Fibroblast of skin of abdomen (primary cell): Measurements from ENCODE around the gene ZNF804B.

Experiments used
- DNase-seq: peaks from one replicate; pipeline ENCODE4 v3.0.0-alpha.2; 2013

Gene ZNF804B

DNA sequence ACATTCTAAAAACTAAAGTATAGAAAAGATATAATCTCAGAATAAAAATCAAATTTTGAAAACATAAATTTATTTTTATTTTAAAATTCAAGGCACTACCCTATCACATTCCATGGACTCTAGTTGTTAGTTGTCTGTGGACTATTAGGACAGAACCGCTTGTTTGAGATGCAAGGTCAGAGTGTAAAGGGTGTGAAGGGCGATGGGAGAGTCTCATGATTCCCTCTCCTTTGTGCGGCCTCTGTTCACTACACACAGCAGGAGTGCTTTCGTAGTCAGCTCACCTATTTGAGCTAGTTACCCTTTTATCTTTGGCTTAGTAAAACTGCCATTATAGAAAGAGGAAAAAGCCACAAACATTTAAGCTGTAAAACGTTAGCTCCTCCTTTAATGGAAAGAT lies 225.8 kb downstream of the ZNF804B start:
- DNase-seq = no peak

DNA sequence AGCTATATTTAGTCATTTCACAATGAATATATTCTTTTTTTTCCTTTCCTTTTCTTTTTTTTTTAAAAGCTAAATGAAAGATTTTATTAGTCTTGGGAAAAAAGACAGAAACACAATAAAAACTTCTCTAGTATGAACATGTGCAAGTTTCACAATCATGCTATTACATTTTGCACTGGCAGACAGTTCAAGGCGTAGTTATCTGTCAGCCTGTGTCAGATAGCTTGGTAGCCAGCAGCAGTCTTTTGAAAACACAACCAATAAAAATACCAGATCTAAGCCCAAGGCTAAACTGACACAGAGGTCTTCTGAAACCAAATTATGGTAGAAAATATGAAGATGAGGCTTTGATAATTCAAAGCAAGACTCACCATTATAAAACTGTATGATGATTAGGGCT lies 241.8 kb downstream of the ZNF804B start:
- no peak for DNase-seq

DNA sequence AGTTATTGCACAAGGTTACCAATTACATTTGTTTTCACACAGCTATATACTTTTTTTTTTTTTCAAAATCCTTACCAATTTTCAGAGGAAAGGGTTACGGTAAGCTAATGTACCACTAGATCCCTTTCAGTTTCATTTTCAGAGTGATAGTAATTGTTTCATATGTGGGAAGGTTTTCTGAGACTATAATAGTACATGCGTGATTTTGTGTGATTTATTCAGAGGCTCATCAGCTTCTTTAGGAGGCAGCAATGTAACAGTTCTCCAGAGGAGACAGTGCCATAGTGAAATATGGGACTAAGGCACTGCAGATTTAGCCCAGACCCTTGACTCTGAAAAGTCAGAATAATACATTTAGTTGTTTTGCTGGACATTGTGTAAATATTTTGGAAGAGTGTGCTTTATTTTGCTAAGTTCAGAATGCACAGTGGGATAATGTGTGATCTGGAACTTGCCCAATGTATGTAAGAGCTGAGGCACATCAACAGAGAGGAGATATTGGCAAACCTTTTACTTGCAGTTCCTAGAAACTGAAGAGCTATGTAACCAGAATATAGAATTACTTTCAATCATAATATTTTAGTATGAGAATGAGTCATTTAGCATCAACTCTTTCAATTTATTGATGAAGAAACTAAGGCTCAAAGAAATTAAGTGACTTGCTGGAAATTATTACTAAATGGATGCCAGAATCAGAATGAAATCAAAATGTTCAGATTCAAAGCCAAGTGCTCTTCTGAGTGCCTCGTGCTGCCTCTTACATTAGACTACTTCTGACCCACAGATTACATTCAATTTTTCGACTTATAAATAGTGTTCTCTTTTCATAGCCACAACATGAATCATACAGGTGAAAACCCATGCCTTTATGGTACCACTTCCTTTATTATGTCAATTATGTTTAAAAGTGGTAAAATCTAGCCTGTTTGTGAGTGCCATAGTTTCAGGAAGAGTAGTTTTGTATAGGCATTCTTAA lies 243.8 kb downstream of the ZNF804B start:
- DNase-seq = no peak

DNA sequence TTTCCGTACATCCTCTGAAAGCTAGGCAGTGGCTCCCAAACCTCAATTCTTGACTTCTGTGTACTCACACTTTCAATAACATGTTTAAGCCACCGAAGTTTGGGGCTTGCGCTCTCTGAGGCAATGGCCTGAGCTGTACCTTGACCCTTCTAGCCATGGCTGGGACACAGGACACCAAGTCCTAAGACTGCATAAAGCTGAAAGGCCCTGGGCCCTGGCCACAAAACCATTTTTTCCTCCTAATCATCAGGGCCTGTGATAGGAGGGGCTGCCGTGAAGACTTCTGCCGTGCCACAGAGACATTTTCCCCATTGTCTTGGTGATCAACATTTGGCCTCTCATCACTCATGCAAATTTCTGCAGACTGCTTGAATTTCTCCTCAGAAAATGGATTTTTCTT lies 252.5 kb downstream of the ZNF804B start:
- DNase-seq = no peak

GRCh38 chr7:89017695-89018094 lies 258.2 kb downstream of the ZNF804B start:
- no peak for DNase-seq

GRCh38 chr7:89021741-89022140 lies 262.2 kb downstream of the ZNF804B start:
- no peak for DNase-seq

- DNase-seq = peak; percentile 63
Measured at GRCh38 chr7:89023206-89023605, 263.7 kb downstream of the ZNF804B start.

DNA sequence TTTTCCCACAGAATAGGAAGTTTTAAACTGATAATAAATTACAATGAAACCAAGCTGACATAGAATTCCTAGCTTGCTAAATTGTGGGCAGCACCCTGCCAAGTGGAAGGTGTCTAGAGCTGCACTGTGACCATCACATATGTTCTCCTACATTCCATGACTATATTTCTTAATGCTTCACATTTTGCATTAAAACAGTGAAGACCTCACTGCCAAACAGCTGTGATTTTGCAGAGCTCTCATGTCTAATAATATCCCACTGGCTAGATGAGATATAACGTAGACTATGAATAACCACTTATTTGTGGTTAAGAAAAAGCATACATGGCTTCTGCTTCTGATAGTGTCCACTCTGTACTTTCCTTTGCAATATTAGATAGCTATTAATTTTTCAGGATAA lies 264.4 kb downstream of the ZNF804B start:
- peak; percentile 83 for DNase-seq

DNA sequence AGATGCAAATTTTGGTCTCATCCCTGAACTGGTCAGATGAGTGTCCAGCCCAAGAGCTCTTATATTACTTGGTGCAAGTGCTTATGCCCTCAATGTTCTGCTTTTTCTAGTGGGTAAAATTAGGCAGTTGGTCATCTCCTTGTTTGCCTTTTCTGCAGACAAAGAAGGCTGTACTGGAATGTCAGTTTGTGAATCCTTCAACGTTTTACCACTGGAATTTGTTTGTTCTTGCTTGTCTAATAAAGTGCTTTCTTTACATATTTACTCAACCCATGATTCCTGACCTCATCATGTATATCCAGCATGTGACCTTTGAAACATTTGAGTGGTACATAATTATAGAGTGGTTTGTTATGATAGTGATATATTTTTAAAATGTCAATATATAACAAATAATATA lies 268.3 kb downstream of the ZNF804B start:
- DNase-seq = no peak

DNA sequence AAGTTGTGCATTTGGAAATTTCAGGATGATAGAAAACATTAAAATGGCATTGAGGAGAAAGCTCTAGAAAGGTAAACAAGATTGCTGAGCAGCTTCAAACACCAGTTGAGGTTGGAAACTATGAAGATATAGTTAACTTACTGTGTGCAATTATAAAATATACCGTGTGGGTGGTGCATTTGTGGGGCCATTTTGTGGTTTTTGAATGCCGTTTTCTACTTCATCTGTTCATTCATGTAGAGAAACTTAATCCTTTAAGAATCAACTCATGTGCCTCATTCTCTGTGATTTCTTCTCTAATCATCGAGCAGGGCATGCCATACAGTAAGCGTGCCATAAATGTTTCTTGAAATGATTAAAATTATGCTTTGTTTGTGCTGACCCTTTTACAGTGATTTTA lies 268.8 kb downstream of the ZNF804B start:
- DNase-seq = no peak

DNA sequence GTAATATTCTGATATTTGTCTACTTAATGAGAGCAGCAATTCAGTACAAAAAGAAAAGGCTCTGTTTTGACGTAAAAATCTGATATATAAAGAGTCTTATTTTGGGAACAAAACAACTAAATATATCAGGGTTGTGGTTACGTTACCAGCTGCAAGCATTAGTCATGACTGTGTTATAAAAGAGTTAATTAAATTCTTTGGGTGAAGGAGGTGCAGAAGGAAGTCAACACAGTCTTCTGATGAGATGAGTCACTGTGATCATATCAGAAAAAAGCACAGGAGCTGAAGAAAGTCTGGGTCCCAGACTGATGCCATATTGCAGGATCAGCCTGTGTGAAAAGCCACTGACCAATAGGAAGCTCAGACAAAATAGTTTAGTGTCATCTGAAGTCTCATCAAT lies 270.4 kb downstream of the ZNF804B start:
- DNase-seq = peak; percentile 78

DNA sequence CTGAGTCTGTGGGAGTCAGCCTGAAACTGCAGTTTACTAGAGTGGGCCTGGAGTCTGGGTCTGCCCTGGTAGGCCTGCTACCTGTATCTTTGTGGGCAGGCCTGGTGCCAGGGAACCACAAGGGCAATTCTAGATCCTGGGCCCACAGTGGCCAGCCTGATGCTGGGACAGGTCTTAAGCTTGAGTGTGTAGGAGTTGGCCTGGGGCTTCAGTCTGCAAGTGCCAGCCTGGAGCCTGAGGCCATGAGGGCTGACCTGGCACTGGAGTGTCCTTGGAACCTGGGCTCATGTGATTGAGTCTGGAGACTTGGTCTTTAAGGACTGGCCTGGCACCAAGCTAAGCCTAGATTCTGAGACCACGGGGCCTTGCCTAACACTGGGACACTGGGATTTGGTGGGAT lies 281.7 kb downstream of the ZNF804B start:
- no peak for DNase-seq

DNA sequence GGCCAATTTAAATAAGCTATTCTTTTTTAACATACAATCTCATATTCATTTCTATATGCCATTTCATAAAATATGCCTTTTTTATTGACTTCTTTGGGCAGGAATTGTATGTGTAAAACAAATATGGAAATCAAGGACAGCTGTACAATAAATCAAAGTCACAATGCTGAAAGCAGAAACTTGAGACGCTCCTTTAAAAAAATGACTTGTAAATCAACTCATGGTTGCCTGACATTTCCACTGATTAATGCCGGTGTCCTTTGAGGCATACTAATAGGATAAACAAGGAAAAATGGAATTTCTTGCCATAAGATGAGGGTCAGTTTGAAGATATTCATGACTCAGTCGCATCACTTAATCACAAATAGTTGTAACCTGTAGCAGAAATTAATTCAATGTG lies 283.4 kb downstream of the ZNF804B start:
- peak; percentile 64 for DNase-seq

DNA sequence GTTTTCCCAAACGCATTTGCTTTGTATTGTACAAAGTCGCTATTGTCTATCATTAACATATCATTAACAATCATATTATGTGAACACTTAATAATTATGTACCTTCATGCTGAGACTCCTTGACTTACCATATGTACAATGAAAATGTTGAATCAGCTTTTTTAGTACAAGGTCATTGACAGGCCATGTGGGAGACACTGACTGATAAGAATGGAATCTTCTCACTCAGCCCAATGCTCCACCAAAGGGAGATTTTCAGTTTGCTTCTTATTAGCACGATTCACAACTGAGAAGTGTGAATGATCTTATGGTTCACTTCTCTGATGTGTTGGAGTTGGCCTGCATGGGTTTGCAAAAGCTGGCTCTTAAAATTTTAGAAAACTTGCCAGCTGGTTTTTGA lies 289.5 kb downstream of the ZNF804B start:
- peak; percentile 53 for DNase-seq

GRCh38 chr7:89053130-89053529 lies 293.6 kb downstream of the ZNF804B start:
- DNase-seq = no peak

- no peak for DNase-seq
Measured at GRCh38 chr7:89054361-89054760, 294.9 kb downstream of the ZNF804B start.

DNA sequence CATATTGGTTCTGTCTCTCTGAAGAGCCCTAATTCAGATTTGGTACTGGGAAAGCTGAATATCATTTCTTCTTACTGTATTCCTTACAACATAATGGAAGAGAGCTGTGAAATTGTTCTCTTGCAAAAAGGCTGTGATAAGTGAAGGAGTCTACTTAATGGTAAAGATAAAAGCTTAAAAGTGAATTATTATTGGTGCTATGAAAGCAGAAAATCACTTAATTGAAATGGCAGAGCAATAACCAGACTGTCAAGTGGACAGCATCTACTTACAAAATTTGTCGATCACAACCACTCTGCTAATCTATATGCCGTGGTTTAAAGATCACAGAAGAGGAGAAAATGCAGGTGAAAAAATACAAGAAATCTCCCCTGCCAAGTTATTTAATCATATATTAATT lies 300.7 kb downstream of the ZNF804B start:
- DNase-seq = no peak

DNA sequence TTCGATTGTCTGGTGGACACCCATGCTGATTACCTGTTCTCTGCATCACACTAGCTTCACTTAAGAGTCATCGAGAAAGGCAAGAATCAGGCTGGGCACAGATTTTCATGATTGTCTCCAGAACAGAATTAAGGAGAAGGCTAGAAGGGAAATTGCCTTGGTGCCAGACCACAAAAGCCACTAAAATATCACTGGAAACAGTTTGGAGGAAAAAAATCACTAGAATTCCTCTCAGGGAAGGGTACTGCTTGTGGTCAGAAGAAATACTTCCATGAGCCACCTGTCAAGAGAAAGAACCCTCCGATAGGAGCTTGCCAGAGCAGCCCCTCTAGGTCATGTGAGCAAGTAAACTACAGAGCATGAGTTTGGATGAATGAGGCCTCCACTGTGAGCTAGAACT lies 305.3 kb downstream of the ZNF804B start:
- DNase-seq = peak; percentile 43

DNA sequence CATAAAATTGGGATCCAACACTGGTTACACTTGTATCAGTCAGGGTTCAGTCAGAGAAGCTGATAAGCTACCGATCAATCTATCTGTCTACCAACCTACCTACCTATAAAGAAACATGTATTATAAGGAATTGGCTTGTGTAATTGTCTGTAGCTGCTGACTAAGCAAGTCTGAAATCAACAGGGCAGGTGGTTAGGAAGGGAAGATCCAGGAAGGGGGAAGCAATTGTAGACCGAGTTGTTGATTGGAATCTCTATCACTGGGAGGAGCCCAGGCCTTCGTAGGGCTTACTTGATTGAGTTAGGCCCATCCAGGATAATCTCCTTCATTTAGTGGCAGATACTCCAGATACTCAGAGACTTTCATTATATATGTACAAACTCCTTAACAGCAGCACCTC lies 307.5 kb downstream of the ZNF804B start:
- DNase-seq = no peak

DNA sequence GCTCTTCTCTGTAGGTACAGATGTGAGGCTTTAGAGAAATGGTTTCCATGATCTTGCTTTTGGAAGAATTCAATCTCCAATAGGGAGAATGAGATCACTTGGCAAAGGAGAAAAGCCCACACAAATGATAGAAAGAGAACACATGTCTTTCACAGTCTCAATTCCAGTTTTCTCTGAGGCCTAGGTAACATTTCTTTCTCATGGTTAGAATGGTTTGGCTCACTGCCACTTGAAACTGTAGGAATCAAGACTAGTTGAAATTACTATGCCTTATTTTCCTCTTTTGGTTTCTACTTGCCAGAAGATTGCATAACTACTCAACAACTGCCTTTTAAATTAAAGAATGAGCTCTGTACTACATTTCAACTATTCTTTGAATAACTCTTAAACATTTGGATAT lies 312.6 kb downstream of the ZNF804B start:
- DNase-seq = peak; percentile 75

DNA sequence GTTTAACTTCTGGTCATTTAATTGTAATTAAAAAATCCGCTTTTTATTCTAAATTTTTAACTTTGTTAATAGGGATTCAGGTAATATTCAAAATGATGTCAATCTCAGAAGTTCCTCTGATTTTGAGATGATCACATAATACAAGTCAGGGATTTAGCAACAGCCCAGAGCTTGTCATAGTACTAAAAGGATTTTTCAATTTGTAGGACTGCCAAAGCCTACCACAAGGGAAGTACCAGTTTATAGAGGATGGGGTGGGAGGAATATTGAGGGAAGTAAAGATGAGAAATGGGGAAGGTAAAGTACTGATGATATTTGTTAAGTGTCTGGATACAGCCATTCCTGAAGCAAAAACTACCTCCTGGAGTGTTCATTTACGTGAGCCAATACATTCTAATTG lies 314.3 kb downstream of the ZNF804B start:
- no peak for DNase-seq

- no peak for DNase-seq
Measured at GRCh38 chr7:89077992-89078391, 318.5 kb downstream of the ZNF804B start.

- DNase-seq = no peak
Measured at GRCh38 chr7:89085580-89085979, 326.1 kb downstream of the ZNF804B start.

DNA sequence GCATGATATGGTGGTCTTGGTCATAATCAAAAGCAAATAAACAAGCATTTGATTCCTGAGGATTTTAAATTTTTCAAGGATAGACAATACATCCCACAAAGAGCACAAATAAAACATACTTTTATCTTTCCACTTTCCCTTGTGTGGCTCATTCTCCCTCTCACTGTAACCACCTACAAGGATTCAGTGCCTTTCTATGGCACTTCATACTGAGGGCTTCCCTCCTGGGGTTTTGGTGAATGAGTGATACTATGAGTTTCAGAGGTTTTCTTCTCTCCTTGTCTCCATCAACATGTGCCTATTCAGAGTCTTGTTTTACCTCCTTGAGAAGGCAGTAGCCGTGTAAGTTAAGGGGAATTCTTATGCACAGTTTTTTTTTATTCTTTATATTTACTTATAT lies 332.1 kb downstream of the ZNF804B start:
- DNase-seq = no peak

DNA sequence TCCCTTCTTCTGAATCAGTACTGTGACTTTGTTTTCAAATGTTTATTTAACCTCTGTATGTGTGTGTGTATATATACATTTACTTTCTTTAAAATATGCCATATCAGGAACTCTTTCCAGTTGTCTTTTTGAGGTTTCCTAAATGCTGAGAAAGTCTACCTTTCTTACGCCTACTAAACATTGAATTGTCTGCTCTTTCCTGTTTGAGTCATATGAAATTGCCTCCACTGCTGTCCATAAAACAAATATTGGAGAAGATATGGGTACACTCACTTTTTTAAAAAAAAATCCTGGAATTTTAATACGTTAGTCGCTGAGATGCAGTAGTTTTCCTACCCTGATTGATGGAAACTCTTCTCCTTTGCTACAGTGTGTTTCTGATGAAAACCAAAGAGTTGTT lies 334.8 kb downstream of the ZNF804B start:
- no peak for DNase-seq
